Small intestine (tissue), 7 donors: ENCODE data around the gene CIAO2B. TPM values are rescaled to one million over a fixed set of nuclear protein-coding genes. Genes with fewer than 3 reads are reported as not detected.
"Not testable (repeated sequence)": the region's sequence is repeated elsewhere in the genome, so short reads cannot be mapped to it uniquely, and the experiment has no call there.

ENCODE experiments used
- DNase-seq, 2 donors: peaks; one replicate each; pipeline versions ENCODE4 v3.0.0 to v3.0.0-alpha.2; 2013
- FAIRE-seq: peaks from 2 replicates; lab custom pipeline; 2012; peaks lifted over from hg19 to GRCh38; lab: Jason Lieb, UNC
- H3K27ac ChIP-seq, 3 donors: one replicate each; pipeline ENCODE4 v1.5.1; 2013; ENCODE audit warnings: low read length in 2 of 3, mild to moderate bottlenecking in 2 of 3, control low read depth in 1 of 3, inconsistent platforms in 1 of 3, low read depth in 1 of 3, moderate library complexity in 1 of 3
- H3K27me3 ChIP-seq, 3 donors: one replicate each; pipeline ENCODE4 v1.6.1; 2013; ENCODE audit warnings: low read length in 3 of 3, inconsistent platforms in 1 of 3; ENCODE audit not compliant: control insufficient read depth in 3 of 3, insufficient read depth in 3 of 3
- H3K36me3 ChIP-seq, 3 donors: one replicate each; pipeline ENCODE4 v1.6.1; 2013; ENCODE audit warnings: low read length in 3 of 3, inconsistent platforms in 1 of 3, low read depth in 1 of 3, mild to moderate bottlenecking in 1 of 3, moderate library complexity in 1 of 3; ENCODE audit not compliant: control insufficient read depth in 3 of 3, insufficient read depth in 2 of 3
- H3K4me1 ChIP-seq, 3 donors: one replicate each; pipeline ENCODE4 v1.6.1; 2013; ENCODE audit warnings: low read length in 2 of 3, inconsistent platforms in 1 of 3, low read depth in 1 of 3, mild to moderate bottlenecking in 1 of 3, moderate library complexity in 1 of 3; ENCODE audit not compliant: control insufficient read depth in 3 of 3, insufficient read depth in 2 of 3
- H3K4me3 ChIP-seq, 3 donors: one replicate each; pipeline ENCODE4 v1.5.1; 2013; ENCODE audit warnings: low read length in 3 of 3, control low read depth in 1 of 3, inconsistent platforms in 1 of 3, low read depth in 1 of 3, mild to moderate bottlenecking in 1 of 3, moderate library complexity in 1 of 3
- H3K9me3 ChIP-seq, 2 donors: one replicate each; pipeline ENCODE4 v1.6.1; 2013; ENCODE audit warnings: low read depth in 1 of 2, low read length in 1 of 2; ENCODE audit not compliant: control insufficient read depth in 2 of 2, insufficient read depth in 1 of 2
- WGBS, 3 donors: extraction: QIAGEN DNeasy Blood & Tissue Kit; methylation state at CpG; one replicate each; pipeline ENCODE4 v1.1.7; 2013; 5-methylcytosine and 5-hydroxymethylcytosine counted together
- polyA plus RNA-seq, 4 donors: library from polyadenylated mRNA; stranded (reverse) in 3 of 4; unstranded in 1 of 4; fragments of 200-250 nt in 3 of 4; fragments of 120-200 nt in 1 of 4; gene quantifications; one replicate each; pipeline versions ENCODE4 v1.2.1 to v1.2.3, GENCODE V29; 2013
- donor health status: healthy with polysubstance abuse.
- donor health status: control.
- donor health status: control.
- donor health status: Bipolar disorder and iron deficiency.
- donor health status: healthy.

Gene CIAO2B
- polyA plus RNA-seq, 4 donors = 79.7 to 274 (median 232) TPM

- peak; percentile 91 to 92 for DNase-seq
- 15 to 60% (median 27%) methylated on average over 16 of the region's 16 CpGs for WGBS, 3 donors
- H3K27me3 ChIP-seq = no peaks in the 10 kb centered on the region
- no peaks in the 10 kb centered on the region for H3K9me3 ChIP-seq
- no peak for FAIRE-seq
- peak within 1 kb of the TSS in 2 of 3 donors; percentile 61 to 80 for H3K27ac ChIP-seq
- peaks cover 0 to 28% (median 0%) of the 10 kb centered on the region in 3 donors for H3K36me3 ChIP-seq
- peaks cover 0 to 22% (median 0%) of the 10 kb centered on the region in 3 donors for H3K4me1 ChIP-seq
- peak within 1 kb of the TSS in 2 of 3 donors; percentile 21 to 40 for H3K4me3 ChIP-seq
These were observed 27.0 kb upstream of the CIAO2B start, which contains the start of gene CES3 for GRCh38 chr16:66961065-66961744. Gene CES3, plus strand, starts transcription at chr16:66961266. Its CDS starts 42 bp downstream, at chr16:66961308.

GRCh38 chr16:66960270-66960669 is 26.1 kb upstream of the CIAO2B start:
- peaks cover 0 to 25% (median 0%) of the 10 kb centered on the region in 3 donors for H3K36me3 ChIP-seq
- H3K27ac ChIP-seq = no peak overlapping the region
- H3K4me1 ChIP-seq = peaks cover 0 to 25% (median 0%) of the 10 kb centered on the region in 3 donors
- FAIRE-seq (no peak), DNase-seq (no peak)
- 61 to 91% (median 81%) methylated on average over 1 of the region's 1 CpG for WGBS, 3 donors
- H3K4me3 ChIP-seq = no peak overlapping the region
- no peaks in the 10 kb centered on the region for H3K27me3 ChIP-seq
- H3K9me3 ChIP-seq = no peaks in the 10 kb centered on the region

- Histone ChIP-seq H3K4me3 (no peak overlapping the region), H3K9me3 (no peaks in the 10 kb centered on the region), H3K4me1 (peaks cover 0 to 30% (median 0%) of the 10 kb centered on the region in 3 donors), H3K27ac (no peak overlapping the region), H3K36me3 (peaks cover 0 to 19% (median 0%) of the 10 kb centered on the region in 3 donors), H3K27me3 (no peaks in the 10 kb centered on the region)
- FAIRE-seq (no peak), DNase-seq (no peak)
- WGBS, 3 donors = 36 to 52% (median 49%) methylated on average over 5 of the region's 5 CpGs
These were observed 25.5 kb upstream of the CIAO2B start for GRCh38 chr16:66959704-66960161.

GRCh38 chr16:66958857-66959703 is 24.9 kb upstream of the CIAO2B start:
- DNase-seq = no peak
- Histone ChIP-seq H3K4me3 (no peak overlapping the region), H3K9me3 (no peaks in the 10 kb centered on the region), H3K36me3 (peaks cover 0 to 13% (median 0%) of the 10 kb centered on the region in 3 donors), H3K27ac (no peak overlapping the region), H3K4me1 (peaks cover 0 to 37% (median 0%) of the 10 kb centered on the region in 3 donors), H3K27me3 (no peaks in the 10 kb centered on the region)
- 33 to 69% (median 55%) methylated on average over 7 of the region's 7 CpGs for WGBS, 3 donors
- FAIRE-seq = no peak

GRCh38 chr16:66956154-66956457 is 21.9 kb upstream of the CIAO2B start:
- not testable (repeated sequence) for H3K9me3 ChIP-seq, H3K27me3 ChIP-seq, H3K36me3 ChIP-seq, FAIRE-seq, H3K4me3 ChIP-seq
- 17 to 55% (median 20%) methylated on average over 1 of the region's 1 CpG for WGBS, 3 donors
- H3K27ac ChIP-seq = peak overlapping the region in 1 of 3 donors; percentile 53
- DNase-seq = peak in 1 of 2 donors; percentile 34
- H3K4me1 ChIP-seq = peaks cover 0 to 46% (median 0%) of the 10 kb centered on the region in 3 donors

- H3K4me1 ChIP-seq = peaks cover 0 to 42% (median 0%) of the 10 kb centered on the region in 3 donors
- H3K36me3 ChIP-seq, FAIRE-seq, H3K27me3 ChIP-seq, H3K9me3 ChIP-seq, H3K4me3 ChIP-seq: not testable (repeated sequence)
- H3K27ac ChIP-seq = peak overlapping the region in 2 of 3 donors; percentile 27 to 53
- WGBS, 3 donors = 31 to 60% (median 51%) methylated on average over 17 of the region's 17 CpGs
- DNase-seq = peak in 1 of 2 donors; percentile 49
These were observed 21.4 kb upstream of the CIAO2B start for GRCh38 chr16:66955363-66956153.

GRCh38 chr16:66954097-66954659 is 20.0 kb upstream of the CIAO2B start:
- WGBS, 3 donors = 11 to 23% (median 13%) methylated on average over 8 of the region's 8 CpGs
- H3K27me3 ChIP-seq = peaks cover 0 to 9% (median 7%) of the 10 kb centered on the region in 3 donors
- no peaks in the 10 kb centered on the region for H3K9me3 ChIP-seq
- H3K27ac ChIP-seq = peak overlapping the region; percentile 45 to 87 (median 87)
- peaks cover 0 to 49% (median 0%) of the 10 kb centered on the region in 3 donors for H3K4me1 ChIP-seq
- FAIRE-seq (no peak), DNase-seq (peak; percentile 91 to 92)
- H3K36me3 ChIP-seq = no peaks in the 10 kb centered on the region
- no peak overlapping the region for H3K4me3 ChIP-seq
